GM18868 (cell line): ENCODE results near the gene TNRC6C.
"Not testable (repeated sequence)": the region's sequence is repeated elsewhere in the genome, so short reads cannot be mapped to it uniquely, and the experiment has no call there.

Experiments
- ATAC-seq: cut with Tn5 transposase; IDR thresholded peaks from one replicate; pipeline ENCODE4 v1.9.1; 2021; ENCODE audit warnings: mild to moderate bottlenecking, moderate library complexity; ENCODE audit not compliant: unreplicated experiment

TNRC6C gene

GRCh38 chr17:78133971-78134898, 175.7 kb downstream of the TNRC6C start:
- no peak for ATAC-seq

DNA sequence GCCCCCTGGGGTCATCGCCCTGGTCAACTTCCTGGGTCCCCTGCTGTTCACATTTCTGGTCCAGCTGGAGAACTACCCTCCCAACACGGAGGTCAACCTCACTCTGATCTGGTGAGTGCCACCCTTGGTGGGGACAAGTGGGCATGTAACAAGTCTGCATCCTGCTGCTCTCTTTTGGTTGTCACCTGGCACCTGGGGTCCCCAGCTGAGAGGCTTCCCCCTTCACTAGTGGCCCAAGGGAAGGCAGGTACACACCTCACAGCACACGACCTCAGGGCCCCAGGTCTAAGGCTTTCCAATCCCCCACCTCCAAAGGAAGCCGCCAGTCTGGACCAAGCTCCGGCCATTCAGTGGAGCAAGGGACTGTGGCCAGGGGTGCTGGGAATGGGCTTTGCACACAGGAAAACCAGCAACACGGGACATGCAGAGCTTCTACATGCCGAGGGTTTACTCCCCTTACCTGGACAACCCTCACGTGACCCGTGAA, 176.4 kb downstream of the TNRC6C start:
- ATAC-seq, result no peak

DNA sequence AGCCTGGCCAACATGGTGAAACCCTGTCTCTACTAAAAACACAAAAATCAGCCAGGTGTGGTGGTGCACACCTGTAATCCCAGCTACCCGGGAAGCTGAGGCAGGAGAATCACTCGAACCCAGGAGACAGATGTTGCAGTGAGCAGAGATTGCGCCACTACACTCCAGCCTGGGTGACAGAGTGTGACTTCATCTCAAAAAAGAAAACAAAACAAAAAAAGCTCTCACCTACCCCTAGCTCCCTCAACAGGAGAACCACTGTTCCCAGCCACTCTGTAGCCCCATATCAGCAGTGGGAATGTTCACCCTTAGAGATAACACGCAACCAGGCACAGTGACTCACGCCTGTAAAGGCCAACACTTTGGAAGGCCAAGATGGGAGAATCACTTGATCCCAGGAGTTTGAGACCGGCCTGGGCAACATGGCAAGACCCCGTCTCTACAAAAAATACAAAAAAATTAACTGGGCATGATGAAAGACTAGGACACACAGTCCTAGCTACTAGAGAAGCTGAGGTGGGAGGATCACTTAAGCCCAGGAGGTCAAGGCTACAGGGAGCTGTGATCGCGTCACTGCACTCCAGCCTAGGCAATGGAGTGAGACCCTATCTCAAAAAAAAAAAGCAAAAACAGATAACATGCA, 177.5 kb downstream of the TNRC6C start:
- no peak for ATAC-seq

DNA sequence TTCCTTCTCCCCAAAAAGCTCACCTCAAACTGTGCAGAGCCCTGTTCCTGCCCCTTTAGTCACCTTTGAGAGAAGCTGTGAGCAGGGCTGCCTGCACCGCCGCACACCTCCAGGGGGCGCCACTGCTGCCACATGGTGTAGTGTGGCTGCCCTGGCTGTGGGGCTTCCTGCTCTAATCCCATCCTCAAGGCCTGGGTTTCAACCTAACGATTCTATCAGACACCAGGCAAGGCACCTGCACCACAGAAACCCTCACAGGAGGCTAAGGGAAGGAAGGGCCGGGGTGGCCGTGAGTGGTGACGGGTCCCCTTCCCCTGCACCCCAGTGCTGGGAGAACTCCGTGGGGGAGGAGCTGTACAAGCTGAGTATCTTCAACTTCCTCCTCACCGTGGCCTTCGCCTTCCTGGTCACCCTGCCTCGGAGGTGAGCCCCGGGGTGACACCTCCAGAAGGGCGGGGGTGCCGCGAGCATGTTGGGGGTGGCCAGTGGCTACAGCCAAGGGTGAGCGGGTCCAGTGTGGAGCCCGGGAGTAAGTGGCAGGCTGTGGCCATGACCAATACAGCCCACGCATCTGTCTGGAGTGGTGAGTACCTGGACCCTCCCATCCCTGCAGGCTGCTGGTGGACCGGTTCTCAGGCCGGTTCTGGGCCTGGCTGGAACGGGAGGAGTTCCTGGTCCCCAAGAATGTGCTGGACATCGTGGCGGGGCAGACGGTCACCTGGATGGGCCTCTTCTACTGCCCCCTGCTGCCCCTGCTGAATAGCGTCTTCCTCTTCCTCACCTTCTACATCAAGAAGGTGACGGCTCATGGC, 179.1 kb downstream of the TNRC6C start:
- ATAC-seq, result no peak

GRCh38 chr17:78138204-78139060, 179.9 kb downstream of the TNRC6C start:
- ATAC-seq, result no peak

DNA sequence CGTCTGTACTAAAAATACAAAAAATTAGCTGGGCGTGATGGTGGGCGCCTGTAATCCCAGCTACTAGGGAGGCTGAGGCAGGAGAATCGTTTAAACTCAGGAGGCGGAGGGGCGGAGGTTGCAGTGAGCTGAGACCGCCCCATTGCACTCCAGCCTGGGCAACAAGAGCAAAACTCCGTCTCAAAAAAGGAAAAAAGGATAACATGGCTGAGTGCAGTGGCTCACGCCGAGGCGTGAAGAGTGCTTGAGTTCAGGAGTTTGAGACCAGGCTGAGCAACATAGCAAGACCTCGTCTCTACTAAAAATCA, 181.3 kb downstream of the TNRC6C start:
- not testable (repeated sequence) for ATAC-seq

DNA sequence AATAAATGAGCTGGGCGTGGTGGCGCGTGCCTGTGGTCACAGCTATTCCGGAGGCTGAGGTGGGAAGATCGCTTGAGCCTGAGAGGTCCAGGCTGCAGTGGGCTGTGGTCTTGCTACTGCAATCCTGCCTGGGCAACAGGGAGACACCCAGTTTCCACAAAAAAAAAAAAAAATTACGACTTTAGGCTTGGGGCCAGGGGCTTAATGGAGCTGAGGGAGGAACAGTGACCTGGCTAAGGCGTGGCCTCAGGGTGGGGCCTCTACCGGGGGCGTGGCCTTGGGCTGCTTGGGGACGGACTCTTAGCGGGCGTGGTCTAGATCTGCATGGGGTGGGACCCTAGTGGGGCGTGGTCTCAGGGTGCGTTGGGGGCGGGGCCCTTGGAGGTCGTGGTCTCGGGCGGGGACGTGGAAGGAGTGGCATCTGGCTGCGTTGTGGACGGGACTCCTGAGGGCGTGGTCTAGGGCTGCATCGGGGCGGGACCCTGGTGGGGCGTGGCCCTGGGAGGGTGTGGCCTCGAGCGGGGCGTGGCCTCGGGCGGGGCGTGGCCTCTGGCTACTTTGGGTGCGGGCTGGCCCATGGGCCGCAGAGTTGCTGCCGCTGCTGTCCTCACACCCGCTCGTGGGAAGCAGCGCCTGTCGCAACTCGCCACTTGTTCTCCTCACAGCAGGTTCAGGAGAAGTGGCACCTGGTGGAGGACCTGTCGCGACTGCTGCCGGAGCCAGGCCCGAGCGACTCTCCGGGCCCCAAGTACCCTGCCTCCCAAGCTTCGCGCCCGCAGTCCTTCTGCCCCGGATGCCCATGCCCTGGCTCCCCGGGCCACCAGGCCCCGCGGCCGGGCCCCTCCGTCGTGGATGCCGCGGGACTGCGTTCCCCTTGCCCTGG, 181.9 kb downstream of the TNRC6C start:
- peak; percentile 71 for ATAC-seq

DNA sequence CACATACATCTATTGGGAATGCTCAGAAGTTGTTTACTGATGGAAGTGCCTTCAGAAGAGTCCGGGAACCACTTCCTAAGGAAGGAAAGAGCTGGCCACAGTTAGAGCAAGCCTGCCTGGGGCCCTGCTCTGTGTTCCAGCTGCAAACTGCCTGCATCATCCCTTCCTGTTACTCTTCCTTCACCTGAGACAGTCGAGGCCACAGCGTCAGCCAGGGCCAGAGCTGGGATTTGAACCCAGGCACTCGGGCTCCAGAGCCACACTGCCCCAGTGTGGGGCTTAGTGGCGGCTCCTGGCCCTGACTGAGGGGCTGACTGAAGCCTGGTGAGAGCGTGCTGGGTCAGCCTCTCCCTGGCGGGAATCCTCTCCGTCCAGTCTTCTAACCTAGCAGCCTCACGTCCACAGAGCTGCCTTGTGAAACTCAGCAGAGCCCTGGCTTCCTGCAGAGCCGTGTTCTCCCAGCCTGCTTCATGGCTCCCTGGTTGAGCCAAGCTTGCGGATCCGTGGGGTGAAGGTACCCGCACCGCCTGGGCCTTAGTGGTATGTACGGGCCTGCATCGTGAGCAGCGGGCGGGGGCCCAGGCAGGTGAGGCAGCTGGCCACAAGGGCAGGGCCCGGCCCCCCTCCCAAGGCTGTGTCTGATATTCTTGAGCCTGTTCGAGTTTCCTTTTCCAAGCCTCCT, 183.1 kb downstream of the TNRC6C start:
- ATAC-seq, result no peak

- no peak for ATAC-seq
Observed at GRCh38 chr17:78142119-78142861, 183.8 kb downstream of the TNRC6C start.

GRCh38 chr17:78143214-78144146, 185.0 kb downstream of the TNRC6C start:
- no peak for ATAC-seq

GRCh38 chr17:78144147-78144719, 185.7 kb downstream of the TNRC6C start:
- ATAC-seq, result no peak

GRCh38 chr17:78144736-78145641, 186.5 kb downstream of the TNRC6C start:
- ATAC-seq, result no peak

DNA sequence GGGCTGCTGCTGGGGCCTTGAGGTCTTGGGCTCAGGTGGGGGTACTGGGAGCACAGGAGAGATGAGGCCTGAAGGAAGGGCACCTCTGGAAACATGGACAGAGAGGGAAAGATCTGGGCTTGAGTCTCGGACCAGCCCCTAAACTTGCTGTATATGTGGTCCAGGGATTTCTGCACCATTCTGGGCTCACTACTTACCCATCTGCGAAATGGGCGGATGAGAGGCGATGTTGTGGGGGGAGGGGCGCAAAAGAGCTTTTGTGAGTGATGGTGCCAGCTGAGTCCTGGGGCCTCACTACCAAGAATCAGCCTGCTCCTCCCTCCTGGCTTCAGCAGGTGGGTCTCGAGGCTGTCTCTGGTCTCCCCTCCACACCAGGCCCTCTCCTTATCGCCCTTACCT, 188.0 kb downstream of the TNRC6C start:
- ATAC-seq, result no peak

- ATAC-seq, result no peak
Observed at GRCh38 chr17:78146881-78147280, 188.4 kb downstream of the TNRC6C start.

- ATAC-seq, result no peak
Observed at GRCh38 chr17:78147315-78147998, 189.0 kb downstream of the TNRC6C start.
